Retinal pigment epithelial cell (primary cell): ENCODE data around the gene SLC9A9.
"Not testable (repeated sequence)": the region's sequence is repeated elsewhere in the genome, so short reads cannot be mapped to it uniquely, and the experiment has no call there.

Experiments
- DNase-seq: peaks from one replicate; pipeline ENCODE4 v3.0.0-alpha.2; 2010; ENCODE audit warnings: low read depth
- H3K4me3 ChIP-seq: 2 replicates; pipeline ENCODE4 v1.5.1; 2011; ENCODE audit warnings: mild to moderate bottlenecking, low read length, control low read depth, moderate library complexity
- CTCF ChIP-seq: conservative IDR thresholded peaks from 2 replicates; pipeline ENCODE4 v1.5.1; 2011; ENCODE audit warnings: low read depth, low read length, control low read depth, inconsistent platforms

Gene SLC9A9

GRCh38 chr3:143288944-143289343 is 559.3 kb downstream of the SLC9A9 start:
- DNase-seq = no peak
- H3K4me3 ChIP-seq = no peak overlapping the region
- TF ChIP-seq CTCF = no peak

GRCh38 chr3:143287403-143287802 is 560.9 kb downstream of the SLC9A9 start:
- no peak for DNase-seq
- H3K4me3 ChIP-seq = no peak overlapping the region
- TF ChIP-seq CTCF = no peak

GRCh38 chr3:143286392-143287010 is 561.8 kb downstream of the SLC9A9 start:
- DNase-seq = no peak
- no peak for TF ChIP-seq CTCF
- H3K4me3 ChIP-seq = no peak overlapping the region

GRCh38 chr3:143283432-143284128 is 564.7 kb downstream of the SLC9A9 start:
- no peak for TF ChIP-seq CTCF
- no peak for DNase-seq

GRCh38 chr3:143280984-143281383 is 567.3 kb downstream of the SLC9A9 start:
- TF ChIP-seq CTCF = no peak
- H3K4me3 ChIP-seq = no peak overlapping the region
- no peak for DNase-seq

More at GRCh38 chr3:143283432-143284128, 564.7 kb downstream of the SLC9A9 start:
- H3K4me3 ChIP-seq = no peak overlapping the region

GRCh38 chr3:143279567-143279966 is 568.7 kb downstream of the SLC9A9 start:
- not testable (repeated sequence) for DNase-seq, H3K4me3 ChIP-seq

- no peak for DNase-seq
- no peak overlapping the region for H3K4me3 ChIP-seq
- no peak for TF ChIP-seq CTCF
Measured at GRCh38 chr3:143278721-143279120, 569.5 kb downstream of the SLC9A9 start.
